ENCODE data around the gene CHD1L.
A peak's percentile ranks its signal among the peaks of the same experiment; 100 is the strongest.

Gene CHD1L

DNA sequence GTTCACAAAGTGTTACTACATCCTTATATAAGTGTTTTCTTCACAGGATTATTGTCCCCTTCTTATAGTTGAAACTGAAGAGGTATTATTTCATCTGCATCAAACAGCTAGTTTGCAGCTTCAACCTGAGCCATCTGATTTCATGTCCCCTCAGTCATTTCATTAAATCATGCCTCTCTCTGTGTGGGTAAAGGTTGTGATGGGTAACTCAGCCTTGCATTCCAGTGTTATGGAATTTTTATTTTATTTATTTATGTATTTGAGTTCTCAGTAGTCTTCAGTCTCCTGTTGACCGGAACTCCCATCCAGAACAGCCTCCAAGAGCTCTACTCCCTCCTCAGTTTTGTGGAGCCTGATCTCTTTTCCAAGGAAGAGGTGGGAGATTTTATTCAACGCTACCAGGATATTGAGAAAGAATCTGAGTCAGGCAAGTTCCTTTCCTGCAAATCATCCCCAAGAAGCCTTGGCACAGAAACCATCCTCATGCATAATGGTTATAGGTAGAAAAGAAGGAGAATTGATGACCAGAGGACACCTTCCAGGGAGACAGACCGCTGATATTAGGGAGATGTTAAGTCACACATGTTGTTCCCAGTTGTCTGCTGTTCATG is 21.8 kb downstream of the CHD1L start:
- Histone ChIP-seq H3K4me3 (IDR thresholded peaks at IDR 0.05; ENCODE audit: insufficient read depth, low read depth, low read length) (no peak overlapping the region), H3K27me3 (ENCODE audit: insufficient read depth, low read depth) (no peaks in the 10 kb centered on the region), H3K79me2 (ENCODE audit: insufficient read depth, low read depth) (no peaks in the 10 kb centered on the region), H2AFZ (ENCODE audit: low read depth) (no peak overlapping the region), H3K36me3 (ENCODE audit: insufficient read depth) (peaks cover 23% of the 10 kb centered on the region; the same call in 1 of the 2 replicates), H3K4me1 (ENCODE audit: low read depth, poor library complexity, severe bottlenecking) (peaks cover 3% of the 10 kb centered on the region), H3K27ac (no peak overlapping the region), H3K9ac (no peak overlapping the region), H3K4me2 (no peak overlapping the region), H4K20me1 (ENCODE audit: insufficient read depth) (no peaks in the 10 kb centered on the region)
- TF ChIP-seq, protein P1, sequence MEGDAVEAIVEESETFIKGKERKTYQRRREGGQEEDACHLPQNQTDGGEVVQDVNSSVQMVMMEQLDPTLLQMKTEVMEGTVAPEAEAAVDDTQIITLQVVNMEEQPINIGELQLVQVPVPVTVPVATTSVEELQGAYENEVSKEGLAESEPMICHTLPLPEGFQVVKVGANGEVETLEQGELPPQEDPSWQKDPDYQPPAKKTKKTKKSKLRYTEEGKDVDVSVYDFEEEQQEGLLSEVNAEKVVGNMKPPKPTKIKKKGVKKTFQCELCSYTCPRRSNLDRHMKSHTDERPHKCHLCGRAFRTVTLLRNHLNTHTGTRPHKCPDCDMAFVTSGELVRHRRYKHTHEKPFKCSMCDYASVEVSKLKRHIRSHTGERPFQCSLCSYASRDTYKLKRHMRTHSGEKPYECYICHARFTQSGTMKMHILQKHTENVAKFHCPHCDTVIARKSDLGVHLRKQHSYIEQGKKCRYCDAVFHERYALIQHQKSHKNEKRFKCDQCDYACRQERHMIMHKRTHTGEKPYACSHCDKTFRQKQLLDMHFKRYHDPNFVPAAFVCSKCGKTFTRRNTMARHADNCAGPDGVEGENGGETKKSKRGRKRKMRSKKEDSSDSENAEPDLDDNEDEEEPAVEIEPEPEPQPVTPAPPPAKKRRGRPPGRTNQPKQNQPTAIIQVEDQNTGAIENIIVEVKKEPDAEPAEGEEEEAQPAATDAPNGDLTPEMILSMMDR (conservative IDR thresholded peaks at IDR 0.05; ENCODE audit: low read depth, low read length), result no peak

DNA sequence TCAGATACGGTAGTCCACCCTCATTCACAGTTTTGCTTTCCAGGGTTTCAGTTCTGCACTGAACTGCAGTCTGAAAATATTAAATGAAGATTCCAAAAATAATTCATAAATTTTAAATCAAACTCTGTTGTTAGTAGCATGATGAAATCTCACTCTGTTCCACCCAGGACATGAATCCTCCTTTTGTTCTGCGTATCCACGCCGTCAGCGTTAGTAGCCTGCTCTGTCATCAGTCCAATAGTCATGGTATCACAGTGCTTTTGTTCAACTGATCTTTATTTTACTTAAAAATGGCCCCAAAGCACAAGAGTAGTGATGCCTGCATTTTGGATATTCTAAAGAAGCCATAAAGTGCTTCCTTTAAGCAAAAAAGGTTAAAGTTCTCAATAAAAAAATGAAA is 23.9 kb downstream of the CHD1L start:
- H3K36me3 ChIP-seq (ENCODE audit: insufficient read depth), result peaks cover 6% of the 10 kb centered on the region; the same call in 1 of the 2 replicates
- H3K4me2 ChIP-seq, result no peak overlapping the region
- no peaks in the 10 kb centered on the region for H3K27me3 ChIP-seq (ENCODE audit: insufficient read depth, low read depth)
- H3K9ac ChIP-seq, result no peak overlapping the region
- H3K4me3 ChIP-seq (IDR thresholded peaks at IDR 0.05; ENCODE audit: insufficient read depth, low read depth, low read length), result peak overlapping the region; percentile 54
- H3K27ac ChIP-seq, result no peak overlapping the region
- TF ChIP-seq, protein P1 (conservative IDR thresholded peaks at IDR 0.05; ENCODE audit: low read depth, low read length), result no peak
- no peaks in the 10 kb centered on the region for H3K4me1 ChIP-seq (ENCODE audit: low read depth, poor library complexity, severe bottlenecking)
- H4K20me1 ChIP-seq (ENCODE audit: insufficient read depth), result no peaks in the 10 kb centered on the region
- no peaks in the 10 kb centered on the region for H3K79me2 ChIP-seq (ENCODE audit: insufficient read depth, low read depth)
- no peak overlapping the region for H2AFZ ChIP-seq (ENCODE audit: low read depth)

DNA sequence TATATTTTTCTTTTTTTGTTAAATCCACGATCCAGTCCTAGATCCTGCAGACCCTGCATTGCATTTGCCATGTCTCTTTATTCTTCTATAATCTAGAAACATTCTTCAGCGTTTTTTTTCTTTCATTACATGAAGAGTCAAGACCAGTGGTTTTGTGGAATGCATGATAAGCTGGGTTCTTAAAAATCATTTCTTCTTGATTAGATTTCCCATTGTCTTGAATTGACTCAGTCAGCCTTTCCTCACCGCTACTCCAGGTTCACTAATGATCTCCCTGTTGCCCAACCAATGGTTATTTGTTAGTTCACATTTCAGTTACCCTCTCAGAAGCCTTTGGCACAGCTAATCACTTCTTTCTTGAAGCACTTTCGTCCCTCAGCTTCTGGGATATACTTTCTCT is 25.2 kb downstream of the CHD1L start:
- no peaks in the 10 kb centered on the region for H3K27me3 ChIP-seq (ENCODE audit: insufficient read depth, low read depth)
- H3K4me1 ChIP-seq (ENCODE audit: low read depth, poor library complexity, severe bottlenecking), result no peaks in the 10 kb centered on the region
- no peaks in the 10 kb centered on the region for H4K20me1 ChIP-seq (ENCODE audit: insufficient read depth)
- H3K4me3 ChIP-seq (IDR thresholded peaks at IDR 0.05; ENCODE audit: insufficient read depth, low read depth, low read length), result no peak overlapping the region
- no peaks in the 10 kb centered on the region for H3K79me2 ChIP-seq (ENCODE audit: insufficient read depth, low read depth)
- peaks cover 6% of the 10 kb centered on the region; the same call in 1 of the 2 replicates for H3K36me3 ChIP-seq (ENCODE audit: insufficient read depth)
- TF ChIP-seq, protein P1 (conservative IDR thresholded peaks at IDR 0.05; ENCODE audit: low read depth, low read length), result no peak
- no peak overlapping the region for H3K4me2 ChIP-seq
- H3K27ac ChIP-seq, result no peak overlapping the region
- no peak overlapping the region for H2AFZ ChIP-seq (ENCODE audit: low read depth)
- no peak overlapping the region for H3K9ac ChIP-seq

DNA sequence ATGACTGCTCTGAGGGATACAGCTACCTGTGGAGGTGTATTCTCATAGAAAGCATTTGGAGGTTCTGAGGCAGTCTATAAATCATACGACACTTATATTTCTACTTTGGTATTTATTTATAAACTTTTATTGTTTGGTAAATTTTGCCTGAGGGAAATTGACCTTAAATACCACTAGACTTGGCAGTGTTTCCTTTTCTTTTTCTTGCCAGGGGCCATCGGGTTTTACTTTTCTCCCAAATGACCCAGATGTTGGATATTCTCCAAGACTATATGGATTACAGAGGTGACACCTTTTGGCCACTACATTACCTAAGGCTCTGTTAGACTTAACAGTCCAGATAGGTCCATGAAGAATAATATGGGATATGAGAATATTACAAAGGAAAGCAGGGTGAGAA is 28.2 kb downstream of the CHD1L start:
- no peaks in the 10 kb centered on the region; the same call in 1 of the 2 replicates for H3K36me3 ChIP-seq (ENCODE audit: insufficient read depth)

More for the DNA sequence above, 28.2 kb downstream of the CHD1L start:
- Histone ChIP-seq H3K79me2 (ENCODE audit: insufficient read depth, low read depth) (no peaks in the 10 kb centered on the region), H2AFZ (ENCODE audit: low read depth) (no peak overlapping the region), H3K27me3 (ENCODE audit: insufficient read depth, low read depth) (no peaks in the 10 kb centered on the region), H3K4me2 (no peak overlapping the region), H4K20me1 (ENCODE audit: insufficient read depth) (no peaks in the 10 kb centered on the region), H3K27ac (no peak overlapping the region), H3K9ac (no peak overlapping the region), H3K4me3 (IDR thresholded peaks at IDR 0.05; ENCODE audit: insufficient read depth, low read depth, low read length) (no peak overlapping the region), H3K4me1 (ENCODE audit: low read depth, poor library complexity, severe bottlenecking) (peaks cover 13% of the 10 kb centered on the region)
- TF ChIP-seq, protein P1 (conservative IDR thresholded peaks at IDR 0.05; ENCODE audit: low read depth, low read length), result no peak
